Activated T-cell treated with anti-CD3 and anti-CD28 coated beads for 24 hours (primary cell): ENCODE data around the gene CNMD.
"Not testable (repeated sequence)": the region's sequence is repeated elsewhere in the genome, so short reads cannot be mapped to it uniquely, and the experiment has no call there.

Experiments
- DNase-seq: peaks from one replicate; pipeline ENCODE4 v3.0.0-alpha.2; 2020; ENCODE audit warnings: low read depth

CNMD gene

DNA sequence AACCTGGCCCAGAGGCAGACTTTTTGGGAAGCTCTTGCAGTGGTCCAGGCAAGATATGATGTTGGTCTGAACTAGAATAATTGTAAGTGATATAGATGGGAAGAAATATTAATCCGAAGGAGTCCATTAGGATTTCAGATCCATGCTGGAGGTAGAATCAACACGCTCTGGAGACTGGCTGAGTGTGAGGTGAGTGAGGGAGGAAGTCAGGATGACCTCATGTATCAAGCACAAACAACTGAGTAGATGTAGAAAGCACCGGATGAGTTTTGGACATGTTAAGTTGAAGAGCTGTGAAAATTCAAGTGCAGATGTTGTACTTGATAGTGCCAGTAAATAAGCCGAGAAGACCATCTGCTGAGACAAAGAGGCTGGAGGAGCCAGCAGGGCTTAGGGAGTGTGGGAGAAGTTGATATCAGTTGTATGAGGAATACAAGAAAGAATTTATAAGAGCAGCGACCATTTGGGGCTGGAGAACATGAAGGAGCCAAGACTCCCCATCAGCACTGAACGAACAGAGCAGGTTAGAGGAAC lies 5.3 kb upstream of the CNMD start:
- DNase-seq = no peak

- DNase-seq = no peak
Measured at GRCh38 chr13:52743988-52744387, 4.4 kb upstream of the CNMD start.

DNA sequence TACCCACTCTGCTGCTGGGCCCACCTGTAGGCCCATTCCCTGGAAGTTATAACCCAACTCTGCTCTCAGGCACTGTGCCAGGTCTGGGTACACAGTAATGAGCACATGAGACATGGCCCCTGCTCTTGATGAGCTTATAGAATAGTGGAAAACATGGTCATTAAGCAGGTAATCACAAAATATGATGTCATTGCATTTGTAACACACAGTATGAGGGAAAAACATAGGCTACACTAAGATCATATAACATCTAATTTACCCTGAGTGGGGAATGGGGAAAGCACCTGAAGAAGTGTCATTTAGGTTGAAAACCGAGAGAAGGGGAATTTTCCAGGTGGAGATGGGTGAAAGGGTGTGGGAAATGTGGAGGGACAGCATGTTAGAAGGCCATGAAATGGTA lies 3.9 kb upstream of the CNMD start:
- DNase-seq = no peak

DNA sequence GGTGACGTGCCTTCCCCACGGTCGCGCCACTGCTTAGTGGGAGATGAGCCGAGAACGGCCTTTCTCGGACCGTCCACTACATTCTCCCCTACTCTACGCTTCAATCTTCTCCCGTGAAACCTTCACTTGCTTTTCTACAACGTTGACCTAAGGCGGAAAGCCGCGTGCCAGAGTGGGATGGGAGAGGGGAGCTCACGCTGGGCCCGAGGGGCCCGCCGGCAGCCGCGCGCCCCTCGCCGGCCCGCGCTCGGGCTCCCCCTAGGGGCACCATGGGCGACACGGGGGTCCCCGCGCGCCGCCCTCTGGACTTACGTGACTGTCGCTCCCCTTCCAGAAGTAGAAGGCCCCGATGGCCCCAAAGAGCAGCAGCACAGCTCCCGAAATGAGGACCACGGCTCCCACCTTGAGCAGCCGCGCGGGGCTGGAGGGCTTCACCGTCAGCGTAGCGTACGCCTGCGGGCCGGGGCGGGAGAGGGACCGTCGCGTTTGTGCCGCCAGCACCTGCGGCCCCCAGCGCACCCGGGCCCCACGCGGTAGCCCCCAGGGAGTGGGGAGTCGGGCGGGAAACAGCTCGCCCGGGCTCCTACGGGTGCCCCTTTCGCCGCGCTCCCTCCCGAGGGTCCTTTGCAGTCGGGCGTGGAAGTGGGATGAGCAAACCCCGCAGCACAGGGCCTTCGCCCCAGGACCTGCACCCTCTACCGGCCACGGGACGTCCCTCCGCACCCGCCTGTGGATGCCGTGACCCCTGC lies 727 bp downstream of the CNMD start:
- no peak for DNase-seq

DNA sequence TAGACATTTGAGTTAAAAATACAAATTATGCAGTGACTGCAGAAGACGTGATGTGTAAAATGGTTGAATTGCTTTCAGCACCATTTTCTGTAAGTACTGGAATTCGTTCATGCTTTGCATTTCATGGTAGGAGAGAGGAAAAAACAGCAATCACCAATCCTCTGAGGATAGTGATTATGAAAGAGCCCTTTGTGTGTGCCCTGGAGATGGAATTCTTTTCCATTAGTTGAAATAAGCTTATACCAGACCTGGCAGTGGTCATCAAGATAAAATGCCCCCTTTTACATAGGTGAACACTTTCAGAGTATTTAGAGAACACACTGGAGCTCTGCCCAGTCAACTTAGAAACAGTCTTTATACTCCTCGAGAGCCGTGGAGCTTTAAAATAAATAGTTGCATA lies 1.7 kb downstream of the CNMD start:
- DNase-seq = no peak

DNA sequence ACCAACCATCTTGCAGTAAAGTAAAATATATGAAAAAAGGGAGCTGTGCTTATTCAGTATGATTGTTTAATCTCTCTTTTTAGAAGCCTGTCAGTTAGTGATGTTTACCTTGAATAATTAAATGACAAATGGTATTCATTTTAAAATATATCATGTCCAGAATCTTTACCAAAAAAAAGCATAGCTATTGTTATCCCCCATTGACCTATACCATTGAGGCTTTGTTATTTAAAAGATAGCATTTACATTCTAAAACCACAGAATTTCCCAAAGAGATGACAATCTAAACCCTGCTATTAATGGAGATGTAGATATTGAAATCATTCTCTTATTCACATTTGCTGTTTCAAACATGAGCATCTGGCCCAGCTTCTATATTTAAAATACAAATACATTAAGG lies 2.2 kb downstream of the CNMD start:
- DNase-seq = no peak

DNA sequence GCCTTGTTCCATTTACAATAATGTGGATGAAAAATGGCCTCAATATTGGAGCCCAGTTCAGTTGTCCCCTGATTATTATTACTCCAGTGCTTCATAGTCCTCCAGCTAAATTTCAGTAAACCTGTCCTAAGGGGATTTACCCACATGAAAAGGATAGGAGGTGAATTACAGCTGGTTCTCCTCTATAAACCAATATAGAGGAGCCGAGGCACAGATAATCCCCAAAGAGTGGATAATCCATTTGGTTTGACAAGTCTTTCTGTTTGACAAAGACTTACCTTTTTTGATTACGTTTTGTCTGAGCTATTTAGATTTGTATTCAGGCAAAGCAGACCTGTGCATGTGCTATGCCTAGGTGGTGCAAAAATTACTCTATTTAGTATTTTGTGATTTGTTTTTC lies 2.7 kb downstream of the CNMD start:
- DNase-seq = no peak

DNA sequence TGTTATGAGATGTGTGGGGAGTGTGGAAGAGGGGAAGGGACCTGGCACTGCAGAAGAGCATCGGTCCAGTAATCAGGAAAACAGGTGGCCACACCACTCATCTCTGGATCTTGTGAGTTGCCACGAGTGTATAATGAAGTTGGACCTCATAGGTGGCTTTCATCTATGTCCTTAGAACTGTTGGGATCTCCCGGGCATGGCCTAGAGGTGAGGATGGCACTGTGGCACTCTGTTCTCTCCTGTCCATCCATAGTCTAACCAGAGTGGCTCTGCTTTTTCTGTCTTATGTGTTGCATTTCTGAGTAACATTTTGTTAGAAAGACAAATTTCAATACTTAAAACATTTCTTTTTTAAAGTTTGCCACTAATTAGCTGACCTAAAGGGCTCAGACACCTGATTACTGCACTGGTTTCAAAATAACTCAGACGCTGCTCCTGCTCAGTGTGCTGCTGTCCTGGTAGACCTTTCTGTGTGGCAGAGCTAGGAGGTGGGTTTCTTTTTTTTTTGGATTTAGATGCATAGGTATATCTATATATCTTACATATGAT lies 5.5 kb downstream of the CNMD start:
- DNase-seq = no peak

GRCh38 chr13:52726258-52726657 lies 13.4 kb downstream of the CNMD start:
- no peak for DNase-seq

GRCh38 chr13:52725302-52725701 lies 14.3 kb downstream of the CNMD start:
- no peak for DNase-seq

GRCh38 chr13:52723181-52723580 lies 16.4 kb downstream of the CNMD start:
- no peak for DNase-seq

GRCh38 chr13:52721356-52721755 lies 18.3 kb downstream of the CNMD start:
- not testable (repeated sequence) for DNase-seq

GRCh38 chr13:52720904-52721303 lies 18.7 kb downstream of the CNMD start:
- not testable (repeated sequence) for DNase-seq

DNA sequence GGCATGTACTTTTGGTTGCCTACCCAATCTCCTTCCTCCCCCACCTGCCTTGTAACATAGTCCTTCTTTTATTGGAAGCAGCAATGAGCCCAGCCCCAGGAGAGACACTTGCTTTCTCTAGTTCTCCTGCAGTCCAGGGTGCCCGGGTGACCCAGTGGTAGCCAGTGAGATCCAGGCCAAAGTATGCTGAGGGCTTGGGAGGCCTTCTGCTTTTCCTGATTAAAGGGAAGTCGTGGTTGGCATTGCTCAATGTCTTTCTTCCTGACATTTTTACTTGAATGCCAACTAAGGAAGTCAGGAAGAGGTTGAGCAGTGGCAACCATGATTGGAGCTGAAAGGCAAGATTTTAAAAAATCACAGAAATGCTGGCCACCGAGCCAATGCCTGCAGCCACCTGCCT lies 25.7 kb downstream of the CNMD start:
- no peak for DNase-seq

DNA sequence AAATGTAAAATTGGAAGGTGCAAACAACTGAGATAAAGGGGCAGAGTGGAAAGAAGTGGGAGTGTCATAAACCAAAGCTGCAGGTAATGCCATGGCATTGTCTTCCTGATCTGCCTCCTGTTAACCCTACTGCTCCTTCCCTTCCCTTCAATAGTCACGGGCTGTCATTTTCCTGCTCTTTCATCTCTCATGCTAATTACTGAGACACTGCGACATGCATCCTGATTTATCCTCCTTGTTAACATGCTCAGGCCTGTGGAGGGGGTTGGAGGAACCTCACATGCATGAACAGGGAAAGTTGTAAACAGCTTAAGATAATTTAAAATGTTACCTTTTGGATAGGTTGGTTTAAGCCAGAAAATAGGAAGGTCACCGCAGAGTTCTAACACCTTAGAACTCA lies 27.2 kb downstream of the CNMD start:
- DNase-seq = no peak

DNA sequence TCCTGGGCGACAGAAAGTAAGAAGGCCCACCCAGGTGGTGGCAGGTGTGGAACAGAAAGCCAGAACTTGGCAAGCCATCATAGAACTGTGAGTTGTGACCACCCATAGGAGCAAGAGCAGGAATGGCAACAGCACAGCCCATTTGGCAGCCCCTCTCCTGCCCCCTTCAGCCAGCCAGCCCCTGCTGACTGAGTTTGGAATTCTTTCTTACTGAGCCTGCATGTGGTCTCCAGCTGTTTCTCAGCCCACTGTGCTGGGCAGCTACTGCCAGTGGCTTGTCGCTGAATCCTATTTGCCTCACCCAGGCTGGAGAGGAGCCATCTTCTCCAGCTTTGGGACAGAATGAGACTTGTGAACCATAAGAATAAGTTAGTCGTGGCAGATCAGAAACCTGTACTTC lies 28.3 kb downstream of the CNMD start:
- no peak for DNase-seq

GRCh38 chr13:52708266-52708665 lies 31.4 kb downstream of the CNMD start:
- DNase-seq = not testable (repeated sequence)

- DNase-seq = no peak
Measured at GRCh38 chr13:52707375-52707774, 32.2 kb downstream of the CNMD start.

DNA sequence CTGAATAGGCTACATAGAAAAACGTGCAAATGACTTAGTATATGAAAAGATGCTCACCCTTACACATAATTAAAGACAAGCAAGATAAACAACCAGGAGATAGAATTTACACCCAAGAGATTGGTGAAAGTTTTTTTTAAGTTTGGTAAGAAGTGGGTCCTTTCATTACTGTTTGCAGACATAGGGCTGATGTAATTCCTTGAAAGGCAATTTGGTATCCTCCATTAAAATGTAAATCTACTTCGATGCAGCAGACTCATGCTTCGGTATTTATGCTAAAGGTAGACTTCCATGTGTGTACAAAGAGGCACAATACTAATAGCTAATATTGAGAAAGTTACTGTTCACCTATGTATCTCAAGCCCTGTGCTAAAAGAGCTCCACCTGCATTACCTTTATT lies 33.5 kb downstream of the CNMD start:
- DNase-seq = no peak

DNA sequence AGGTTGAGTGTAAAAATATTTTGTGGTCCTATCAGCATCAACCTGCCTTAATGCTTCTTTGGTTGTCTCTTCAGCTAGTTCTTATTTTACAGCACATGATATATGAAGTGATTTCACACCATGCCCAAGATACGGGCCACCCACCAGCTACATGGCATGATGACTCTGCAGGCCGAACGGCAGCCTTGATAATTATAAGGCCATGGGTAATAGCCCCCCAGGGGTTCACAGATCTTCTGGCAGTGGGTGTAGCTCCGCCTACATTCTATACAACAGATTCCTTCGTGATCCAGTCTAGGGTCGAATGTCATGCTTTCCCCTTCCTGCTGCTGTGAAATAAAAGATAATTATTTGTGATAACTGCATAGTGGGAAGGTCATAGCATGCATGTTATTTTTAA lies 36.1 kb downstream of the CNMD start:
- no peak for DNase-seq

GRCh38 chr13:52701728-52702465 lies 37.7 kb downstream of the CNMD start:
- no peak for DNase-seq

DNA sequence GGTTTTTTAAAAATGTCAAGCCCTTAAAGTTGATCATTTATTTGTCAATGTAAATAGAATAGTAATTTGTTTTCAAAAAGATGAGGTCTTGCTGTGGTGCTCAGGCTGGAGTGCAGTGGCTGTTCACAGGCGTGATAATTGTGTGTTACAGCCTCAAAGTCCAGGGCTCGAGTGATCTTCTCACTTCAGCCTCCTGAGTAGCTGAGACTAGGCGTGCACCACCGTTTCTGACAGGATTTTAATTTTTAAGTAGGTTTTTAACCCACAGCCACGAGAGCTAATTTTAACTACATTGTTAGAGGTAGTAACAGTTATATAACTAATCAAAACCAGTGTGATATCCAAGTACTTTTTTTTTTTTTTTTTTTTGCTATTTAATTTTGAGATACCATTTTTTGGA lies 43.1 kb downstream of the CNMD start:
- no peak for DNase-seq

GRCh38 chr13:52695856-52696255 lies 43.8 kb downstream of the CNMD start:
- peak; percentile 1 for DNase-seq
